T-cell (primary cell): ENCODE measurements around the gene NISCH. TPM values are rescaled to one million over a fixed set of nuclear protein-coding genes. Genes with fewer than 3 reads are reported as not detected.

ENCODE experiments used
- ATAC-seq, 4 experiments: fragments of 200-7000 bp in 3 of 4; fragments of 150-1000 bp in 1 of 4; cut with Tn5 transposase; replicated peaks in 1 of 4; 1 replicate in 3 of 4; 2 replicates in 1 of 4; pipeline ENCODE4 v1.10.0; 2021; ENCODE audit warnings: moderate library complexity in 3 of 4, mild to moderate bottlenecking in 2 of 4, moderate number of reproducible peaks in 1 of 4
- CTCF ChIA-PET, 2 donors: fragments of 300-600 bp; sonication (Branson Sonifier 250); formaldehyde crosslinking; loops; one replicate each; lab custom pipeline; 2022; ENCODE audit warnings: antibody characterized with exemption in 2 of 2; lab: Charles Lee
- POLR2A ChIA-PET, 2 donors: fragments of 300-600 bp; sonication (Branson Sonifier 250); formaldehyde crosslinking; loops; one replicate each; lab custom pipeline; 2022; ENCODE audit warnings: antibody characterized with exemption in 2 of 2; lab: Charles Lee
- DNase-seq, 35 experiments: peaks; one replicate each; pipeline versions ENCODE4 v3.0.0 to v3.0.0-alpha.2; 2013 to 2023
- H3K27ac ChIP-seq: one replicate; pipeline ENCODE4 v1.5.1; 2013; ENCODE audit warnings: low read length
- H3K27me3 ChIP-seq, 2 experiments: replicated peaks in 1 of 2; 1 replicate in 1 of 2; 2 replicates in 1 of 2; pipeline versions ENCODE4 v1.6.1 to v1.7.0; 2013; ENCODE audit warnings: low read length in 1 of 2, mixed read lengths in 1 of 2; ENCODE audit not compliant: control insufficient read depth in 2 of 2, insufficient read depth in 2 of 2; ENCODE audit errors: extremely low read depth in 1 of 2
- H3K36me3 ChIP-seq, 2 donors: 1 replicate in 1 of 2; 2 replicates in 1 of 2; pipeline versions ENCODE4 v1.6.1 to v1.7.0; 2013; ENCODE audit warnings: low read length in 1 of 2; ENCODE audit not compliant: control insufficient read depth in 2 of 2, insufficient read depth in 1 of 2; ENCODE audit errors: extremely low read depth in 1 of 2
- H3K4me1 ChIP-seq, 2 experiments: 1 replicate in 1 of 2; 2 replicates in 1 of 2; pipeline versions ENCODE4 v1.6.1 to v1.7.0; 2013; ENCODE audit warnings: low read length in 2 of 2, mixed read lengths in 1 of 2; ENCODE audit not compliant: insufficient read depth in 2 of 2, control insufficient read depth in 1 of 2; ENCODE audit errors: extremely low read depth in 1 of 2
- H3K4me3 ChIP-seq, 2 donors: 1 replicate in 1 of 2; 2 replicates in 1 of 2; pipeline versions ENCODE4 v1.5.1 to v1.7.0; 2013; ENCODE audit warnings: mild to moderate bottlenecking in 2 of 2, low read length in 1 of 2, moderate library complexity in 1 of 2; ENCODE audit not compliant: control insufficient read depth in 1 of 2; ENCODE audit errors: extremely low read depth in 1 of 2
- H3K9me3 ChIP-seq: 2 replicates; pipeline ENCODE4 v1.7.0; 2013
- H3K27ac Mint-ChIP-seq, 2 donors: one replicate each; pipeline ENCODE4 v1.8.0; 2020 to 2021; ENCODE audit warnings: mild to moderate bottlenecking in 2 of 2, mixed read lengths in 2 of 2
- H3K27me3 Mint-ChIP-seq, 2 donors: one replicate each; pipeline ENCODE4 v1.8.0; 2021 to 2022; ENCODE audit warnings: mixed read lengths in 2 of 2
- H3K36me3 Mint-ChIP-seq: one replicate; pipeline ENCODE4 v1.8.0; 2021; ENCODE audit warnings: mixed read lengths
- H3K4me1 Mint-ChIP-seq, 3 donors: one replicate each; pipeline ENCODE4 v1.8.0; 2020 to 2022; ENCODE audit warnings: mixed read lengths in 3 of 3, mild to moderate bottlenecking in 1 of 3
- H3K4me3 Mint-ChIP-seq, 3 donors: one replicate each; pipeline ENCODE4 v1.8.0; 2020 to 2022; ENCODE audit warnings: mild to moderate bottlenecking in 3 of 3, mixed read lengths in 3 of 3, moderate library complexity in 3 of 3
- H3K9me3 Mint-ChIP-seq, 3 donors: one replicate each; pipeline ENCODE4 v1.8.0; 2020 to 2022; ENCODE audit warnings: mixed read lengths in 3 of 3
- WGBS: methylation state at CpG from one replicate; pipeline ENCODE4 v1.1.5; 2013; ENCODE audit warnings: missing lambda C conversion rate; ENCODE audit not compliant: insufficient coverage; 5-methylcytosine and 5-hydroxymethylcytosine counted together
- total RNA-seq, 35 experiments: library from RNA in 6 of 35; stranded (reverse) in 6 of 35; fragments of 120-200 nt in 1 of 35; gene quantifications; one replicate each; pipeline versions ENCODE4 v1.2.1 to v1.2.4 and lab custom pipeline; 2013 to 2026

The NISCH gene
- total RNA-seq, 5 donors from 2014 or later (not counting 1 experiment from before 2014, with no cell fraction given): 152 to 171 (median 157) TPM

DNA sequence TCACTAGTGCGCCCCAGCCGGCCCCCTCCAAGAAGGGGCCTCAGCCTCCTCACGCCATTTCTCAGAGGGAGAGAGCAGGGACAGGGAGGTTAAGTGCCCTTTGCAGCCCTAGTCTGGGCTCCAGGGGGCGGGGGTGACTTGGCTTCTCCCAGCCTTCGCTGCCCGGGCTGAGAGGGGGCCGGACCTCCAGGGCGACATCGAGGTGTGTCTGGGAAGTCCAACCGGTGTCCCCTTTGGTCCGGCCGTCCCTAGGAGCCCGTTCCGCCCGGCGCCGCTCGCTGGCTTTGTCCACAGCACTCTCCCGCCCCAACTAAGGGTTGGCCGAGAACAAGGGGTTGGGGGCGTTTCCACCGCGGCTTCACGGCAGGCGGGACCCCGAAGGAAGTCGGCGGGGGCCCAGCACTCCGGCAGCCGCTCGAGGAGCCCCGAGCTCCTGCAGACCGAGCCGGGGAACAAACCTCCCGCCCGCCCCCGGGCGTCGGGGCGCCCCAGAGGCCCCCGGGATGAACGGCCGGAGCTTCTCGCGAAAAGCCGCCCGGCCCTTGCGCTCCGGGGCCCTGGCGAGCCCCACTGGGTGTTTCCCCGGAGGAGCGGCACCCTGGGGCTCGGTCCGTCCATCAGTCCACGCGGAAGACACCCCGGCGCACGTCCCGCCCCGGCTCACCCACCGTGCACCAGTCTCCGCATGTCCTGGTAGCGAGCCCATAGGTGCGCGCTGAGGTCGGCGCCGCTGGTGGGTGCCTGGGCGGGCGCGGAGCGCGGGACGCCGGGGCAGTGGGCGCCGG is 77.6 kb downstream of the NISCH start:
- Mint-ChIP-seq H3K27ac (no peak overlapping the region), H3K27me3 (no peaks in the 10 kb centered on the region), H3K4me1 (peaks cover 30 to 33% (median 31%) of the 10 kb centered on the region in 3 donors), H3K9me3 (no peaks in the 10 kb centered on the region), H3K4me3 (peak overlapping the region; percentile 64 to 76 (median 71)), H3K36me3 (peaks cover 5% of the 10 kb centered on the region)
- 2% methylated on average over 63 of the region's 78 CpGs for WGBS
- ChIA-PET CTCF (no interaction called here), POLR2A (no interaction called here)
- peaks cover 0 to 27% of the 10 kb centered on the region in 2 experiments for H3K27me3 ChIP-seq
- peaks cover 16 to 43% of the 10 kb centered on the region in 2 experiments for H3K4me1 ChIP-seq
- peak overlapping the region; percentile 37 to 52 for H3K4me3 ChIP-seq
- peak in 1 of 4 experiments; percentile 7 for ATAC-seq
- H3K9me3 ChIP-seq: no peaks in the 10 kb centered on the region
- peak in 14 of 35 experiments; percentile 12 to 47 (median 18) for DNase-seq
- H3K27ac ChIP-seq: no peak overlapping the region
- no peaks in the 10 kb centered on the region for H3K36me3 ChIP-seq

GRCh38 chr3:52533623-52534280 is 78.3 kb downstream of the NISCH start, which contains the start of gene NT5DC2:
NT5DC2 (minus strand) TSS chr3:52533857; CDS start chr3:52533737, 120 bp downstream.
- H3K36me3 Mint-ChIP-seq: peaks cover 6% of the 10 kb centered on the region
- Histone ChIP-seq H3K36me3 (no peaks in the 10 kb centered on the region), H3K27ac (no peak within 1 kb of the TSS), H3K4me3 (peak within 1 kb of the TSS; percentile 37 to 52), H3K4me1 (peaks cover 19 to 50% of the 10 kb centered on the region in 2 experiments), H3K9me3 (no peaks in the 10 kb centered on the region), H3K27me3 (peaks cover 0 to 25% of the 10 kb centered on the region in 2 experiments)
- H3K27me3 Mint-ChIP-seq: no peaks in the 10 kb centered on the region
- CTCF ChIA-PET: no interaction called here
- DNase-seq (peak in 27 of 35 experiments; percentile 17 to 76 (median 42)), ATAC-seq (peak; percentile 37 to 49 (median 40))
- peak within 1 kb of the TSS; percentile 77 to 96 (median 82) for H3K4me3 Mint-ChIP-seq
- H3K4me1 Mint-ChIP-seq: peaks cover 37 to 40% (median 37%) of the 10 kb centered on the region in 3 donors
- H3K9me3 Mint-ChIP-seq: no peaks in the 10 kb centered on the region
- H3K27ac Mint-ChIP-seq: peak within 1 kb of the TSS in 1 of 2 donors; percentile 76
- POLR2A ChIA-PET: no interaction called here
- 7% methylated on average over 73 of the region's 91 CpGs for WGBS

DNA sequence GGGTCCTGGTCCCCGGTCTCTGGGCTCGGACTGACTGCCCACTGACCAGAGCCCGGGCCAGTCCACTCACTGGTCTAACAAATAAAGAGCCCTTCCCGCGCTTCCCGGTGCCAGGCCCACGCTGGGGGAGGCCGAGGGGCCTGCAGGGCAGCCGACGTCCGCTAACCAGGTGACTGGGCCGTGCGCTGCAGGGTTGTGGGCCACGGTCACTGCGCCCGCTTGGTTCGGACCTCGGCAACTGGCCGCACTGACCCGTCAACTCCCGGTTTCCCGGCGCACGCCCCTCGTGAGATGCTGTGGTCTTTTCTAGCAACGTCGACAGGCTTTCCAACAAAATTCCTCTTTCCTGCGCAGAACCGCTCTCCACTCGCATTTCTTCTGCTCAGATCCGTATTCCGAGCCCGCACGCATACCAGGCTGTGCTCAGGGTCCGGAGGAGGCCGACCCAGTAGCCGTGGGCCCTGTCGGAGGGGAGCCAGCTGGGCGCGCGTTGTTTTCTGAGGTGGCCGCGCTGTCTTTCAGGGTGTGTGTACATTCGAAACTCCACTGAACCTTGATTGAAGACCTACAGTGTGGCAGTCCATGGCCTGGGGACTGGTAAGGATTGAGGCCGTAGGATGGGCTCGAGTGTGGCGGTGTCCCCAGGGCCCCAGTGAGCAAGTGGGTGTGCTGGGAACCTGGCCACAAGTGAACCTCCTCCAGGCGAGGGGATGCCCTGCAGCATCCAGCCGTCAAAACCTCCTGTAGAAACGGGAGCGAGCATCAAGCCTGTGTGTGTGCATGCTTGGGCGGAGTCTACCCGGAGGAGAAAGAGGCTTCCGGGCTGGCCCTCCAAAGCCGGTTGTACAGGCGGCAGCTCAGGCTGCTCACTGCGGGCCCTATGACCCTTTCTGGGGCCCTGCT is 79.1 kb downstream of the NISCH start:
- Mint-ChIP-seq H3K27me3 (no peaks in the 10 kb centered on the region), H3K4me1 (peaks cover 44 to 47% (median 45%) of the 10 kb centered on the region in 3 donors), H3K36me3 (peaks cover 13% of the 10 kb centered on the region), H3K9me3 (no peaks in the 10 kb centered on the region), H3K4me3 (peak overlapping the region; percentile 77 to 96 (median 82)), H3K27ac (peak overlapping the region; percentile 12 to 76)
- no peak overlapping the region for H3K27ac ChIP-seq
- DNase-seq: peak in 2 of 35 experiments; percentile 12 to 13
- peaks cover 0 to 25% of the 10 kb centered on the region in 2 experiments for H3K27me3 ChIP-seq
- peak overlapping the region in 1 of 2 donors; percentile 26 for H3K4me3 ChIP-seq
- no peaks in the 10 kb centered on the region for H3K36me3 ChIP-seq
- WGBS: 90% methylated on average over 57 of the region's 57 CpGs
- CTCF ChIA-PET: no interaction called here
- H3K4me1 ChIP-seq: peaks cover 22 to 58% of the 10 kb centered on the region in 2 experiments
- no peak for ATAC-seq
- no peaks in the 10 kb centered on the region for H3K9me3 ChIP-seq
- POLR2A ChIA-PET: interaction anchor here in 1 of 2 donors (0.6 kb wide), 1 partner anchor 11 kb away, joined by 4 read pairs; no protein-coding TSS in a partner anchor

GRCh38 chr3:52535411-52536111 is 80.2 kb downstream of the NISCH start:
- H3K27ac Mint-ChIP-seq: peak overlapping the region in 1 of 2 donors; percentile 84
- ChIA-PET POLR2A (interaction anchor here in 1 of 2 donors (0.6 kb wide), 2 partner anchors 10 to 785 kb away, joined by 3 to 4 read pairs; no protein-coding TSS in a partner anchor), CTCF (interaction anchor here (0.6 to 1.0 kb wide), 4 partner anchors 8 to 1036 kb away, joined by 3 to 5 read pairs (median 3); partner anchors contain the start of gene DCAF1 (in 1 of the 2))
- Histone ChIP-seq H3K36me3 (peaks cover 0 to 2% of the 10 kb centered on the region in 2 donors), H3K9me3 (no peaks in the 10 kb centered on the region), H3K27ac (no peak overlapping the region), H3K4me1 (peaks cover 22 to 62% of the 10 kb centered on the region in 2 experiments), H3K4me3 (peak overlapping the region in 1 of 2 donors; percentile 22), H3K27me3 (peaks cover 0 to 25% of the 10 kb centered on the region in 2 experiments)
- 89% methylated on average over 9 of the region's 19 CpGs for WGBS
- ATAC-seq (no peak), DNase-seq (peak in 1 of 35 experiments; percentile 12)
- no peaks in the 10 kb centered on the region for H3K27me3 Mint-ChIP-seq
- peak overlapping the region; percentile 96 to 100 (median 99) for H3K4me3 Mint-ChIP-seq
- peaks cover 15% of the 10 kb centered on the region for H3K36me3 Mint-ChIP-seq
- no peaks in the 10 kb centered on the region for H3K9me3 Mint-ChIP-seq
- H3K4me1 Mint-ChIP-seq: peaks cover 51 to 55% (median 52%) of the 10 kb centered on the region in 3 donors

DNA sequence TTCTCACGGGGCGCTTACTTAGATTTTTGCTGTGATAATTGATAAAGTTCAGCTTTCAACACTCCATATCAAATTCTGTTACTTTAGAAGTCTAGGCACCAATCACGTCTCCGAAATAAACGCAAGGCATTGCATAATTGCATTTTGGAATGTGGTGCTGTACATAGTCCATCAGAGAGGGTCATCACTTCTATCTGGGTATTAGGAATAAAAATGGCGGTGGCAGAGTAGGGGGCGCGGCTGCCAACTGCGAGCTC is 80.6 kb downstream of the NISCH start:
- Mint-ChIP-seq H3K27ac (peak overlapping the region in 1 of 2 donors; percentile 84), H3K27me3 (no peaks in the 10 kb centered on the region), H3K4me3 (peak overlapping the region; percentile 96 to 100 (median 99)), H3K9me3 (no peaks in the 10 kb centered on the region), H3K4me1 (peaks cover 52 to 60% (median 55%) of the 10 kb centered on the region in 3 donors), H3K36me3 (peaks cover 17% of the 10 kb centered on the region)
- WGBS: 0% methylated on average over 6 of the region's 9 CpGs
- Histone ChIP-seq H3K4me1 (peaks cover 22 to 62% of the 10 kb centered on the region in 2 experiments), H3K36me3 (peaks cover 0 to 2% of the 10 kb centered on the region in 2 donors), H3K9me3 (no peaks in the 10 kb centered on the region), H3K27me3 (peaks cover 0 to 25% of the 10 kb centered on the region in 2 experiments), H3K4me3 (peak overlapping the region; percentile 22 to 33), H3K27ac (no peak overlapping the region)
- ATAC-seq: no peak
- POLR2A ChIA-PET: interaction anchor here (0.6 kb wide), 2 partner anchors 36 to 784 kb away, joined by 3 to 5 read pairs; no protein-coding TSS in a partner anchor
- CTCF ChIA-PET: interaction anchor here (0.6 to 1.0 kb wide), 4 partner anchors 9 to 1036 kb away, joined by 3 to 5 read pairs (median 3); partner anchors contain the start of gene DCAF1 (in 1 of the 2)
- no peak for DNase-seq
